K562 (cell line): ENCODE results near the gene S100P. TPM values are rescaled to one million over a fixed set of nuclear protein-coding genes. Genes with fewer than 3 reads are reported as not detected.

Source experiments
- ATF6 ChIP-seq: sonication (generic); formaldehyde crosslinking; IDR thresholded peaks from 2 replicates; pipeline ENCODE4 v1.4.0; 2020; ENCODE audit warnings: mild to moderate bottlenecking, missing genetic modification reagents
- CAMTA2 ChIP-seq: fragments of 250-450 bp; sonication (Bioruptor Pico); conservative IDR thresholded peaks from 2 replicates; pipeline ENCODE4 v1.5.1; 2022
- CBX2 ChIP-seq: fragments of 200-600 bp; sonication (generic); IDR thresholded peaks from one replicate; pipeline ENCODE4 v1.6.1; 2012; ENCODE audit warnings: mild to moderate bottlenecking, low read length, inconsistent platforms; ENCODE audit not compliant: insufficient read depth, poor library complexity, severe bottlenecking
- CHD2 ChIP-seq: IDR thresholded peaks from 2 replicates; pipeline ENCODE4 v1.6.1; 2011; ENCODE audit warnings: low read depth, low read length
- DLX4 ChIP-seq: fragments of 250-450 bp; sonication (Bioruptor Pico); IDR thresholded peaks from 2 replicates; pipeline ENCODE4 v1.6.1; 2021; ENCODE audit warnings: mild to moderate bottlenecking
- ELF2 ChIP-seq: fragments of 250-450 bp; sonication (Bioruptor Pico); IDR thresholded peaks from 2 replicates; pipeline ENCODE4 v1.5.0; 2021; ENCODE audit warnings: mild to moderate bottlenecking
- FOXK2 ChIP-seq, 2 experiments: fragments of 450-650 bp; IDR thresholded peaks in 1 of 2; conservative IDR thresholded peaks in 1 of 2; 2 replicates each; pipeline ENCODE4 v1.6.1; 2016; ENCODE audit warnings: low read depth in 2 of 2, mild to moderate bottlenecking in 1 of 2
- GTF2B ChIP-seq: IDR thresholded peaks from 2 replicates; pipeline ENCODE4 v1.6.1; 2011; ENCODE audit not compliant: insufficient read length; ENCODE audit errors: extremely low read depth
- GTF2F1 ChIP-seq: IDR thresholded peaks from 2 replicates; pipeline ENCODE4 v1.6.1; 2011; ENCODE audit warnings: low read depth, low read length, improper control_type of control experiment
- HIVEP1 ChIP-seq: fragments of 250-450 bp; sonication (Bioruptor Pico); IDR thresholded peaks from 2 replicates; pipeline ENCODE4 v1.4.0; 2020; ENCODE audit warnings: mild to moderate bottlenecking
- KDM1A ChIP-seq, 2 experiments: fragments of 450-650 bp; IDR thresholded peaks; 2 replicates each; pipeline ENCODE4 v1.6.1; 2016; ENCODE audit warnings: mild to moderate bottlenecking in 2 of 2
- PCBP1 ChIP-seq: fragments of 200-400 bp; formaldehyde crosslinking; IDR thresholded peaks from 2 replicates; pipeline ENCODE4 v1.6.1; 2018; ENCODE audit warnings: mild to moderate bottlenecking, low read depth, low read length; ENCODE audit not compliant: poor library complexity, severe bottlenecking
- RBFOX2 ChIP-seq: fragments of 200-400 bp; formaldehyde crosslinking; IDR thresholded peaks from 2 replicates; pipeline ENCODE4 v1.6.1; 2017; ENCODE audit warnings: low read depth, mild to moderate bottlenecking, low read length, moderate library complexity
- RBM17 ChIP-seq: fragments of 200-400 bp; formaldehyde crosslinking; IDR thresholded peaks from 2 replicates; pipeline ENCODE4 v1.6.1; 2017; ENCODE audit warnings: low read depth, mild to moderate bottlenecking, low read length, borderline replicate concordance
- SLC30A9 ChIP-seq: fragments of 250-450 bp; sonication (Bioruptor Pico); IDR thresholded peaks from 2 replicates; pipeline ENCODE4 v1.8.0; 2022; ENCODE audit warnings: mild to moderate bottlenecking, moderate library complexity
- SMARCC2 ChIP-seq: fragments of 450-650 bp; IDR thresholded peaks from 2 replicates; pipeline ENCODE4 v1.6.1; 2017; ENCODE audit warnings: antibody characterized with exemption, moderate library complexity, mild to moderate bottlenecking, low read depth
- SRSF9 ChIP-seq: fragments of 200-400 bp; formaldehyde crosslinking; IDR thresholded peaks from 2 replicates; pipeline ENCODE4 v1.6.1; 2017; ENCODE audit warnings: low read depth, low read length, borderline replicate concordance
- TCF3 ChIP-seq: sonication (generic); formaldehyde crosslinking; IDR thresholded peaks from 2 replicates; pipeline ENCODE4 v1.4.0; 2020; ENCODE audit warnings: mild to moderate bottlenecking, missing genetic modification reagents
- TGIF2 ChIP-seq: sonication (generic); formaldehyde crosslinking; IDR thresholded peaks from 2 replicates; pipeline ENCODE4 v1.8.1; 2022; ENCODE audit warnings: mild to moderate bottlenecking, missing genetic modification reagents, moderate library complexity
- U2AF1 ChIP-seq: fragments of 200-400 bp; formaldehyde crosslinking; optimal IDR thresholded peaks from 2 replicates; pipeline ENCODE3; 2017; ENCODE audit warnings: mild to moderate bottlenecking, low read depth, low read length, moderate library complexity
- XRCC4 ChIP-seq: IDR thresholded peaks from one replicate; pipeline ENCODE4 v1.6.1; 2011; ENCODE audit not compliant: insufficient read depth, insufficient read length; ENCODE audit errors: extremely low read depth
- ZBTB43 ChIP-seq: sonication (generic); formaldehyde crosslinking; IDR thresholded peaks from 2 replicates; pipeline ENCODE4 v1.8.0; 2023; ENCODE audit warnings: mild to moderate bottlenecking, missing genetic modification reagents
- ZNF212 ChIP-seq: fragments of 450-650 bp; formaldehyde crosslinking; IDR thresholded peaks from 2 replicates; pipeline ENCODE4 v1.4.0; 2020; ENCODE audit warnings: mild to moderate bottlenecking
- ZNF445 ChIP-seq: fragments of 250-450 bp; sonication (Bioruptor Pico); IDR thresholded peaks from 2 replicates; pipeline ENCODE4 v1.4.0; 2020; ENCODE audit warnings: low read depth, mild to moderate bottlenecking, moderate library complexity
- polyA plus RNA-seq, 8 experiments: library from polyadenylated mRNA; depleted of rRNA in 4 of 8; stranded (reverse) in 5 of 8; unstranded in 3 of 8; fragments of >200 nt; fragmentation: Nextera tagmentation in 2 of 8; fragmentation: Illumina TruSeq in 1 of 8; extraction: Ambion mirVana in 2 of 8; extraction: Trizol in 1 of 8; gene quantifications; 2 replicates each; pipeline versions ENCODE4 v1.2.1 to v1.2.3, GENCODE V29; 2011 to 2014; ENCODE audit warnings: inconsistent platforms in 1 of 8, missing spikeins in 1 of 8
- total RNA-seq, 7 experiments: library from RNA; depleted of rRNA in 6 of 7; stranded (reverse); fragments of >200 nt in 6 of 7; fragmentation: Illumina TruSeq in 2 of 7; extraction: Trizol in 2 of 7; gene quantifications; 2 replicates each; pipeline versions ENCODE4 v1.2.1 to v1.2.3, GENCODE V29; 2011 to 2021; ENCODE audit warnings: low replicate concordance in 1 of 7

S100P gene
- total and polyA plus RNA-seq, 9 of the 15 experiments (the other 6 are each of a cell fraction or from before 2014, with no cell fraction given): 4.1 to 23.8 (median 7.5) TPM

GRCh38 chr4:6716018-6716911 lies 22.6 kb downstream of the S100P start, which contains the start of gene BLOC1S4 (continued):
- TF ChIP-seq CHD2 (no peak), CBX2 (no peak), RBFOX2 (peak; percentile 94), TCF3 (0 out of 2 replicates have a peak, but pooled peaks have one; percentile 7), FOXK2 (conservative IDR thresholded peaks at IDR 0.05 in 1 of 2, IDR thresholded peaks at IDR 0.05 in 1 of 2; ENCODE audit: low read depth in 2 of 2) (peak in 1 of 2 experiments; percentile 52; a peak in 1 of 4 replicates), HIVEP1 (CRISPR knock-in tag) (no peak), DLX4 (CRISPR knock-in tag) (no peak), ELF2 (CRISPR knock-in tag) (peak; percentile 87; the same call in 1 of the 2 replicates), TGIF2 (CRISPR knock-in tag) (no peak), ATF6 (CRISPR knock-in tag) (no peak), ZNF212 (CRISPR knock-in tag) (no peak; the same call in 1 of the 2 replicates), GTF2B (no peak), SLC30A9 (CRISPR knock-in tag) (no peak), SMARCC2 (no peak), U2AF1 (peak; percentile 66), SRSF9 (no peak), ZBTB43 (peak; percentile 58; the same call in 1 of the 2 replicates), KDM1A (IDR thresholded peaks at IDR 0.05) (no peak), RBM17 (no peak), PCBP1 (peak; percentile 21), GTF2F1 (no peak), ZNF445 (CRISPR knock-in tag) (no peak), XRCC4 (no peak), CAMTA2 (peak; percentile 65; the same call in 1 of the 2 replicates)
- TF ChIP-seq, all 486 proteins: peak for 150
